IPS-15b (cell line): ENCODE data around the gene ACACB.

Experiments used
- H3K27me3 ChIP-seq: one replicate; pipeline ENCODE4 v1.6.1; 2013; ENCODE audit warnings: low read length; ENCODE audit not compliant: control insufficient read depth, insufficient read depth
- H3K36me3 ChIP-seq: one replicate; pipeline ENCODE4 v1.6.1; 2013; ENCODE audit warnings: low read length; ENCODE audit not compliant: control insufficient read depth, insufficient read depth
- H3K4me1 ChIP-seq: one replicate; pipeline ENCODE4 v1.6.1; 2013; ENCODE audit warnings: mild to moderate bottlenecking, low read length; ENCODE audit not compliant: control insufficient read depth, insufficient read depth
- H3K4me3 ChIP-seq: one replicate; pipeline ENCODE4 v1.5.1; 2013; ENCODE audit warnings: low read depth, low read length
- H3K9ac ChIP-seq: one replicate; pipeline ENCODE4 v1.6.1; 2013; ENCODE audit warnings: low read depth, mild to moderate bottlenecking, low read length
- H3K9me3 ChIP-seq: one replicate; pipeline ENCODE4 v1.6.1; 2013; ENCODE audit warnings: mild to moderate bottlenecking, low read length; ENCODE audit not compliant: control insufficient read depth, insufficient read depth

ACACB gene

GRCh38 chr12:109289004-109289403 is 172.6 kb downstream of the ACACB start:
- Histone ChIP-seq H3K9ac (no peak overlapping the region), H3K4me3 (no peak overlapping the region), H3K9me3 (no peaks in the 10 kb centered on the region), H3K27me3 (no peaks in the 10 kb centered on the region), H3K36me3 (peaks cover 2% of the 10 kb centered on the region), H3K4me1 (no peaks in the 10 kb centered on the region)

- no peak overlapping the region for H3K9ac ChIP-seq
- H3K4me1 ChIP-seq: no peaks in the 10 kb centered on the region
- peaks cover 2% of the 10 kb centered on the region for H3K36me3 ChIP-seq
- no peak overlapping the region for H3K4me3 ChIP-seq
- no peaks in the 10 kb centered on the region for H3K9me3 ChIP-seq
- no peaks in the 10 kb centered on the region for H3K27me3 ChIP-seq
Observed at GRCh38 chr12:109289551-109289950, 173.2 kb downstream of the ACACB start.

- Histone ChIP-seq H3K36me3 (peaks cover 2% of the 10 kb centered on the region), H3K4me3 (no peak overlapping the region), H3K4me1 (no peaks in the 10 kb centered on the region), H3K9me3 (no peaks in the 10 kb centered on the region), H3K27me3 (no peaks in the 10 kb centered on the region), H3K9ac (no peak overlapping the region)
Observed at GRCh38 chr12:109290061-109290460, 173.7 kb downstream of the ACACB start.

- H3K27me3 ChIP-seq: no peaks in the 10 kb centered on the region
- H3K36me3 ChIP-seq: peaks cover 2% of the 10 kb centered on the region
- no peaks in the 10 kb centered on the region for H3K9me3 ChIP-seq
- H3K9ac ChIP-seq: no peak overlapping the region
- H3K4me3 ChIP-seq: no peak overlapping the region
- H3K4me1 ChIP-seq: no peaks in the 10 kb centered on the region
Observed at GRCh38 chr12:109291117-109291516, 174.7 kb downstream of the ACACB start.

GRCh38 chr12:109291521-109292341 is 175.3 kb downstream of the ACACB start:
- H3K9ac ChIP-seq: no peak overlapping the region
- H3K4me1 ChIP-seq: no peaks in the 10 kb centered on the region
- H3K36me3 ChIP-seq: peaks cover 2% of the 10 kb centered on the region
- H3K4me3 ChIP-seq: no peak overlapping the region
- no peaks in the 10 kb centered on the region for H3K27me3 ChIP-seq
- no peaks in the 10 kb centered on the region for H3K9me3 ChIP-seq

- no peaks in the 10 kb centered on the region for H3K4me1 ChIP-seq
- H3K9ac ChIP-seq: no peak overlapping the region
- peaks cover 2% of the 10 kb centered on the region for H3K36me3 ChIP-seq
- H3K4me3 ChIP-seq: no peak overlapping the region
- no peaks in the 10 kb centered on the region for H3K27me3 ChIP-seq
- H3K9me3 ChIP-seq: no peaks in the 10 kb centered on the region
Observed at GRCh38 chr12:109292342-109292711, 175.9 kb downstream of the ACACB start.

- no peaks in the 10 kb centered on the region for H3K4me1 ChIP-seq
- H3K4me3 ChIP-seq: no peak overlapping the region
- H3K9me3 ChIP-seq: no peaks in the 10 kb centered on the region
- no peak overlapping the region for H3K9ac ChIP-seq
- H3K27me3 ChIP-seq: no peaks in the 10 kb centered on the region
- no peaks in the 10 kb centered on the region for H3K36me3 ChIP-seq
Observed at GRCh38 chr12:109293106-109293505, 176.7 kb downstream of the ACACB start.

- Histone ChIP-seq H3K27me3 (no peaks in the 10 kb centered on the region), H3K36me3 (no peaks in the 10 kb centered on the region), H3K9ac (no peak overlapping the region), H3K9me3 (no peaks in the 10 kb centered on the region), H3K4me1 (no peaks in the 10 kb centered on the region), H3K4me3 (no peak overlapping the region)
Observed at GRCh38 chr12:109294286-109294796, 178.0 kb downstream of the ACACB start.

GRCh38 chr12:109295764-109296425 is 179.5 kb downstream of the ACACB start:
- no peak overlapping the region for H3K4me3 ChIP-seq
- no peaks in the 10 kb centered on the region for H3K9me3 ChIP-seq
- no peaks in the 10 kb centered on the region for H3K4me1 ChIP-seq
- H3K36me3 ChIP-seq: no peaks in the 10 kb centered on the region
- H3K9ac ChIP-seq: no peak overlapping the region
- H3K27me3 ChIP-seq: no peaks in the 10 kb centered on the region

GRCh38 chr12:109296431-109296830 is 180.0 kb downstream of the ACACB start:
- Histone ChIP-seq H3K4me3 (no peak overlapping the region), H3K27me3 (no peaks in the 10 kb centered on the region), H3K4me1 (no peaks in the 10 kb centered on the region), H3K9ac (no peak overlapping the region), H3K36me3 (no peaks in the 10 kb centered on the region), H3K9me3 (no peaks in the 10 kb centered on the region)

GRCh38 chr12:109299849-109300248 is 183.5 kb downstream of the ACACB start:
- Histone ChIP-seq H3K9ac (no peak overlapping the region), H3K4me1 (no peaks in the 10 kb centered on the region), H3K36me3 (no peaks in the 10 kb centered on the region), H3K4me3 (no peak overlapping the region), H3K9me3 (no peaks in the 10 kb centered on the region), H3K27me3 (no peaks in the 10 kb centered on the region)

GRCh38 chr12:109301643-109302168 is 185.3 kb downstream of the ACACB start:
- Histone ChIP-seq H3K4me1 (no peaks in the 10 kb centered on the region), H3K36me3 (no peaks in the 10 kb centered on the region), H3K27me3 (peaks cover 6% of the 10 kb centered on the region), H3K4me3 (no peak overlapping the region), H3K9me3 (no peaks in the 10 kb centered on the region), H3K9ac (no peak overlapping the region)
